Small intestine (tissue), 7 donors: Measurements from ENCODE around the gene ACAT1. TPM values are rescaled to one million over a fixed set of nuclear protein-coding genes. Genes with fewer than 3 reads are reported as not detected.
"Not testable (repeated sequence)": the region's sequence is repeated elsewhere in the genome, so short reads cannot be mapped to it uniquely, and the experiment has no call there.

Source experiments
- DNase-seq, 2 donors: peaks; one replicate each; pipeline versions ENCODE4 v3.0.0 to v3.0.0-alpha.2; 2013
- FAIRE-seq: peaks from 2 replicates; lab custom pipeline; 2012; peaks lifted over from hg19 to GRCh38; lab: Jason Lieb, UNC
- H3K27ac ChIP-seq, 3 donors: one replicate each; pipeline ENCODE4 v1.5.1; 2013; ENCODE audit warnings: low read length in 2 of 3, mild to moderate bottlenecking in 2 of 3, control low read depth in 1 of 3, inconsistent platforms in 1 of 3, low read depth in 1 of 3, moderate library complexity in 1 of 3
- H3K27me3 ChIP-seq, 3 donors: one replicate each; pipeline ENCODE4 v1.6.1; 2013; ENCODE audit warnings: low read length in 3 of 3, inconsistent platforms in 1 of 3; ENCODE audit not compliant: control insufficient read depth in 3 of 3, insufficient read depth in 3 of 3
- H3K36me3 ChIP-seq, 3 donors: one replicate each; pipeline ENCODE4 v1.6.1; 2013; ENCODE audit warnings: low read length in 3 of 3, inconsistent platforms in 1 of 3, low read depth in 1 of 3, mild to moderate bottlenecking in 1 of 3, moderate library complexity in 1 of 3; ENCODE audit not compliant: control insufficient read depth in 3 of 3, insufficient read depth in 2 of 3
- H3K4me1 ChIP-seq, 3 donors: one replicate each; pipeline ENCODE4 v1.6.1; 2013; ENCODE audit warnings: low read length in 2 of 3, inconsistent platforms in 1 of 3, low read depth in 1 of 3, mild to moderate bottlenecking in 1 of 3, moderate library complexity in 1 of 3; ENCODE audit not compliant: control insufficient read depth in 3 of 3, insufficient read depth in 2 of 3
- H3K4me3 ChIP-seq, 3 donors: one replicate each; pipeline ENCODE4 v1.5.1; 2013; ENCODE audit warnings: low read length in 3 of 3, control low read depth in 1 of 3, inconsistent platforms in 1 of 3, low read depth in 1 of 3, mild to moderate bottlenecking in 1 of 3, moderate library complexity in 1 of 3
- H3K9me3 ChIP-seq, 2 donors: one replicate each; pipeline ENCODE4 v1.6.1; 2013; ENCODE audit warnings: low read depth in 1 of 2, low read length in 1 of 2; ENCODE audit not compliant: control insufficient read depth in 2 of 2, insufficient read depth in 1 of 2
- WGBS, 3 donors: extraction: QIAGEN DNeasy Blood & Tissue Kit; methylation state at CpG; one replicate each; pipeline ENCODE4 v1.1.7; 2013; 5-methylcytosine and 5-hydroxymethylcytosine counted together
- polyA plus RNA-seq, 4 donors: library from polyadenylated mRNA; stranded (reverse) in 3 of 4; unstranded in 1 of 4; fragments of 200-250 nt in 3 of 4; fragments of 120-200 nt in 1 of 4; gene quantifications; one replicate each; pipeline versions ENCODE4 v1.2.1 to v1.2.3, GENCODE V29; 2013
- donor health status: healthy with polysubstance abuse.
- donor health status: control.
- donor health status: control.
- donor health status: Bipolar disorder and iron deficiency.
- donor health status: healthy.

Gene ACAT1
- polyA plus RNA-seq, 4 donors, result 22.5 to 188 (median 107) TPM

DNA sequence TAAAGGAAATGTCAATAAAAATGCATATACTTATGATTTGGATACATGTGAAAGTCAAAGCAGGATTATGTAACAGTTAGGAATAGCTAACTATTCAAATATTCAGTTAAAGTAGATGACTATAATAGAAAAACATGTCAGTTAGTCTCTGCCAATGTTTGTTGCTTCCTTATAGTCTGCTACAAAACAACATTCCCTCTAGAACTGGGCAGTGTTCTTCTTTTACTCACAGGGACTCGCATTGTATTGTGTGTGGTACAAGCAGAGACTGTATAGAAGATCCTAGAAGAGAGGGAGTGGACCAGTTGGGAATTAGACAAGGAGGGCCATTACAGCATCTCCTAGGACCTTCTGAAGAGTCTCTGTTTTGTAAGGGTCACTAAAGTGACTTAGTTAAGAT lies 10.6 kb downstream of the ACAT1 start:
- Histone ChIP-seq H3K27ac (no peak overlapping the region), H3K27me3 (no peaks in the 10 kb centered on the region), H3K4me1 (peaks cover 0 to 3% (median 0%) of the 10 kb centered on the region in 3 donors), H3K4me3 (no peak overlapping the region), H3K9me3 (no peaks in the 10 kb centered on the region), H3K36me3 (peaks cover 3 to 10% (median 5%) of the 10 kb centered on the region in 3 donors)
- FAIRE-seq (no peak), DNase-seq (no peak)
- whole genome bisulfite sequencing, 3 donors, result 90 to 94% (median 94%) methylated on average over 1 of the region's 1 CpG

DNA sequence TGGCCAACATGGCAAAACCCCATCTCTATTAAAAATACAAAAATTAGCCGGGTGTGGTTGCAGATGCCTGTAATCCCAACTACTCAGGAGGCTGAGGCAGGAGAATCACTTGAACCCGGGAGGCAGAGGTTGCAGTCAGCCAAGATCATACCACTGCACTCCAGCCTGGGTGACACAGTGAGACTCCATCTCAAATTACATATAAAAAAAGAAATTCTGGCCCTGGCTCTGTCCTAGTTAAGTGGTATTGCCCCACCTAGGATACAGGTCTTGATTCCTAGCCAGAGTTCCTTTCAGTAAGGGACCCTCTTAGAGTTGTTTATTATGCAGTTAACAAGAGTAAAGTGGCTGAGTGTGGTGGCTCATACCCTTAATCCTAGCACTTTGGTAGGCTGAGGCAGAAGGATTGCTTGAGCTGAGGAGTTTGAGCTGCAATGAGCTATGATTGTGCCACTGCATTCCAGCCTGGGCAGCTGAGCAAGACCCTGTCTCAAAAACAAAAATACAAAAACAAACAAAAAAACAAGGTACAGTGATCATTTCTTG lies 11.7 kb downstream of the ACAT1 start:
- H3K4me3 ChIP-seq, H3K27ac ChIP-seq, H3K9me3 ChIP-seq, H3K27me3 ChIP-seq, DNase-seq, H3K36me3 ChIP-seq, FAIRE-seq, H3K4me1 ChIP-seq: not testable (repeated sequence)
- WGBS, 3 donors, result 96 to 98% (median 97%) methylated on average over 2 of the region's 2 CpGs

DNA sequence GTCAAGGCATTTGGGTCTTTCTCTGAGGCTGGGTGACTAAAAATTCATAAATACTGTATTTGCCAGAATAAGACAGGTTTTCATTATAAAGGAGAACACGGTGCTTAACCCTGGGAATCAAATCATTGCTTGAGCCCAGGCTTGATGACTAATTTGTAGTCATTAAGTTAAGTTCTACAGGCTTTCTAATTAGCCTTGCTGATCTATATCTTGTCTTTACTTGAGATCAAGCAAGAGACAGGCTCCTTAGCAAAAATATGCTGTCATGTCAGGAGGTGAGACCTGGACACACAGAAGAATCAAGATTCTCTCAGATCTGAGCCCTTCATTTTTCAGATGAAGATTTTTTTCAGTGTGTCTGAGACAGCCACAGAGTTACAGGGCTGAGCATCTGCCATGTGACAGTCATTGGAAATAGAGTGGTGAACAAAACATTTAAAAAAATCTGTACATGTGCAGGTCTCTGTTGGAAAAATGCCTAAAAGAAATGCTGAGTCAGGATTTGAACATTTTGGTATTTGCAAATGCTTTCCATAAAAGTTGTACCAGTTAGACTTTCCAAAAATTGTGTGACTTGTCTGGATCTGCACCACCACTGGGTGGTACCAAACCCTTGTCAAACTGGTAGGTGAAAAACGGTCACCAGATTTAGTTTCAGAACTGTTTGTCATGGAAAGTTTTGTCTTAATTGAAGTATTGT lies 14.6 kb downstream of the ACAT1 start:
- Histone ChIP-seq H3K4me1 (peaks cover 0 to 3% (median 0%) of the 10 kb centered on the region in 3 donors), H3K27me3 (no peaks in the 10 kb centered on the region), H3K9me3 (no peaks in the 10 kb centered on the region), H3K4me3 (no peak overlapping the region), H3K36me3 (peaks cover 3 to 14% (median 14%) of the 10 kb centered on the region in 3 donors), H3K27ac (peak overlapping the region in 1 of 3 donors; percentile 4)
- 63 to 75% (median 67%) methylated on average over 2 of the region's 2 CpGs for WGBS, 3 donors
- FAIRE-seq (no peak), DNase-seq (peak in 1 of 2 donors; percentile 10)

DNA sequence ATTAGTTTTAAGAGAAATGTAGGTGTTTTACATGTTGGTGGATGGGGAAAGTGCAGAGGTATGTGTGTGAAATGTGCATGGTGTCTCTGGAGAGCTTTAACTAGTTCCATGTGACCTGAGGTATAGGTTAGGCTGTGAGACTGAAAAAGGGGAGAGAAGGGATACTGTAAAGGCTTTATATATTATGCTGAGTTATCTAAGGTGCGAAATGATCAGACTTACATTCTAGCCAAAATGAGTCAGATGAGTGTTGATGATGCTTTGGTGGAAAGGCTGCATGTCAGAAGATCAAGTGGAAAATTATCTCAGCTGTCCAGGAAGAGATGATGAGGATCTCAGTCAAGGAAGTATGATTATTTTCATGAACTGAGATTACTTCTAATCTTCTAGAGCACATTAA lies 15.8 kb downstream of the ACAT1 start:
- H3K9me3 ChIP-seq, result no peaks in the 10 kb centered on the region
- peaks cover 0 to 3% (median 0%) of the 10 kb centered on the region in 3 donors for H3K4me1 ChIP-seq
- FAIRE-seq (no peak), DNase-seq (no peak)
- H3K27me3 ChIP-seq, result no peaks in the 10 kb centered on the region
- no peak overlapping the region for H3K4me3 ChIP-seq
- H3K27ac ChIP-seq, result no peak overlapping the region
- 91 to 94% (median 93%) methylated on average over 1 of the region's 1 CpG for WGBS, 3 donors
- H3K36me3 ChIP-seq, result peaks cover 2 to 13% (median 12%) of the 10 kb centered on the region in 3 donors

DNA sequence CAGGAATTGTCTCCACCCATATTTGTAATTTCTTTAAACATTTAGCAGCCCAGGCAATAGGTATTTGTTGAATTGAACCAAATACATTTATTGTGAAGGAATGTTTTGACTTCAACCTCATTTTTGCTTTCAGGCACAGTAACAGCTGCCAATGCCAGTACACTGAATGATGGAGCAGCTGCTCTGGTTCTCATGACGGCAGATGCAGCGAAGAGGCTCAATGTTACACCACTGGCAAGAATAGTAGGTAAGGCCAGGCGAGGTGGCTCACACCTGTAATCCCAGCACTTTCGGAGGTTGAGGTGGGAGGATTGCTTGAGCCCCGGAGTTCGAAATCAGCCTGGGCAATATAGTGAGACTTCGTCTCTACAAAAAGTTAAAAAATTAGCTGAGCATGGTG lies 20.9 kb downstream of the ACAT1 start:
- WGBS, 3 donors, result 89 to 97% (median 93%) methylated on average over 7 of the region's 7 CpGs
- no peak for FAIRE-seq
- Histone ChIP-seq H3K27ac (no peak overlapping the region), H3K36me3 (peaks cover 9 to 24% (median 23%) of the 10 kb centered on the region in 3 donors), H3K9me3 (no peaks in the 10 kb centered on the region), H3K27me3 (no peaks in the 10 kb centered on the region), H3K4me1 (no peaks in the 10 kb centered on the region), H3K4me3 (no peak overlapping the region)
- DNase-seq, result no peak

DNA sequence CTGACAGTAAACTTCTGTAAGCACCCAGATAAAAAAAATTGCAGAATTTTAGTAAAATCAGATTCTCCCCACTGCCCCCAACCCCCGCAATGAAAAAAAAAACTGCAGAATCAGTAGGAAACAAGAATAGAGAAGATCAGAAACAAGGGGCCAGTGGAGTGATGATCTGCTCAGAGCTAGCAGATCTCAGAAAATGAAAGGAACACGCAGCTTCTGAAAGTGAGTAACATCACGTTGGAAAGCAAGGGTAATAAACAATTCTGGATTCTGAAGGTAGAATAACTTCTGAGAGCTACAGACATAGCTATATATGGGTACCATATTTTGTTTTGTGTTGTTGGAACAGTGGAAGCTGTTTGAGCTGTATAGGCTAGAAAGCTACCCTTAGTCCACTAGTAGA lies 23.2 kb downstream of the ACAT1 start:
- H3K4me3 ChIP-seq, result no peak overlapping the region
- H3K36me3 ChIP-seq, result peaks cover 9 to 25% (median 23%) of the 10 kb centered on the region in 3 donors
- no peaks in the 10 kb centered on the region for H3K4me1 ChIP-seq
- no peaks in the 10 kb centered on the region for H3K27me3 ChIP-seq
- DNase-seq, result no peak
- no peak for FAIRE-seq
- WGBS, 3 donors, result 77 to 80% (median 80%) methylated on average over 3 of the region's 3 CpGs
- H3K9me3 ChIP-seq, result no peaks in the 10 kb centered on the region
- no peak overlapping the region for H3K27ac ChIP-seq

DNA sequence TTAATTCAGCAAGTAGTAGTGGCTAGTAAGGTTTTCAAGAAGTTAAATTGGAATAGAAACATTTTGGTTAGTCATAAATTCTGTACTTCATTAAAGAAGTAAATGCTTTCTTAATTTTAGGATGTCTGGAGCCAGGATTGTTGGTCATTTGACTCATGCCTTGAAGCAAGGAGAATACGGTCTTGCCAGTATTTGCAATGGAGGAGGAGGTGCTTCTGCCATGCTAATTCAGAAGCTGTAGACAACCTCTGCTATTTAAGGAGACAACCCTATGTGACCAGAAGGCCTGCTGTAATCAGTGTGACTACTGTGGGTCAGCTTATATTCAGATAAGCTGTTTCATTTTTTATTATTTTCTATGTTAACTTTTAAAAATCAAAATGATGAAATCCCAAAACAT lies 25.8 kb downstream of the ACAT1 start:
- Histone ChIP-seq H3K27ac (no peak overlapping the region), H3K9me3 (no peaks in the 10 kb centered on the region), H3K4me3 (no peak overlapping the region), H3K4me1 (no peaks in the 10 kb centered on the region), H3K27me3 (no peaks in the 10 kb centered on the region), H3K36me3 (peaks cover 9 to 32% (median 20%) of the 10 kb centered on the region in 3 donors)
- DNase-seq (no peak), FAIRE-seq (no peak)
- WGBS, 3 donors, result 79 to 86% (median 80%) methylated on average over 1 of the region's 1 CpG

DNA sequence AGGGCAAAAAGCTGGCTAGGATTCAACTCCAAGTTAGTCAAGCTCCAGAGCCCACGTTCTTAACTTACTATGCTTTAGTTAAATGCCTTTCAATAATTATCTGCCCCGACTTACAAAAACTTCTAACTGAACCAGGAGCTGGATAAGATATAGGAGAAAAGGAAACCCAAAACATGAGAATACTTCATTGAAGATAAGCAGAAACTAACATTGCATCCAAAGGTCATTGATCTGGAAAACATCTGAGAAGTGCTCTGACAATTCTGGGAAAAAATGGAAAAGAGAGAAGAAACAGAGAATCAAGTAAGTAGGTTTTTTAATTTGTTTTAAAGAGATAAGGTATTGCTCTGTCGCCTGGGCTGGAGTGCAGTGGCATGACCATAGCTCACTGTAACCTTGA lies 27.2 kb downstream of the ACAT1 start:
- no peak for DNase-seq
- H3K9me3 ChIP-seq, result no peaks in the 10 kb centered on the region
- WGBS, 3 donors, result 61 to 75% (median 64%) methylated on average over 3 of the region's 3 CpGs
- H3K27me3 ChIP-seq, result no peaks in the 10 kb centered on the region
- no peaks in the 10 kb centered on the region for H3K4me1 ChIP-seq
- FAIRE-seq, result no peak
- H3K36me3 ChIP-seq, result peaks cover 6 to 26% (median 17%) of the 10 kb centered on the region in 3 donors
- no peak overlapping the region for H3K4me3 ChIP-seq
- H3K27ac ChIP-seq, result no peak overlapping the region
